Measurements from ENCODE around the gene ACTG1.
"Not testable (repeated sequence)": the region's sequence is repeated elsewhere in the genome, so short reads cannot be mapped to it uniquely, and the experiment has no call there.

The ACTG1 gene

DNA sequence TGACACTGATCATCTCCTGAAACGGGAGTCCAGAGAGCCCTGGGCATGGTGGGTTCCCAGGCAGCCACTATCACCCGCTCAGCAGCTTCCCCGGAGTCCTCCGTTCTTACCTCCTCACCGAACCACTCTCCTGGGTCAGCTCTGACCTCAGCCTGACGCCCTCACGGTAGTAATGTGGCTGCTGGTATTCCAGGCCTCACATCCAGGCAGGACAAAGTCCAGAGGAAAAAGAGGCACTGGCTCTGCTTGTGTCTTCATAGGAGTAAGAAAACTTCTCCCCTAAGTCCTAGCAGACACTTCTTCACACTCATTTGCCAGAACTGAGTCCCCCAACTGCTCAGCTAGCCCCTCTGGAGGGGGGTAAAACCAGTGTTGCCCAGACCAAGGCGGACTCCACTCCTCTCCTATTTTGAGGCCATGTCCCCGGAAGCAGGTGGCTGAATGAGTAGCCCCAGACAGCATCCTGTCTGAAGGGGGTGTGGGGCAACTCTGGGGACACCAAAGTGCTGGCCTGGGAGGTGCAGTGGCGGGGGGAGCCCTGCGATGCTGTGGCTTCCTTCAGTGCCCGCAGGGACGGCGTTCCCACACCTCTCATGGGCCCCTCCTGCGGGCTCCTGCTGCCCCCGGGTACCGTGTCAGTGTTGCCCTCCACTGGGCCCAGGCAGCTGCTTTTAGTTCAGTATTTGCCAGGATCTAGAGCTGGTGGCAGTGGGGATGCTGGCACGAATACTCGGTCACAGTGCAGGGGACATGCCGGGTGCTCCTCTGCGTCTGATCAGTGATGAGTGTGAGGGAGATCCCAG is 20.9 kb upstream of the ACTG1 start:
- no peak for DNase-seq (ENCODE audit: low spot score)
- no peak for FAIRE-seq

- FAIRE-seq, result no peak
- DNase-seq (ENCODE audit: low spot score), result no peak
Observed at GRCh38 chr17:81532490-81533287, 20.1 kb upstream of the ACTG1 start.

GRCh38 chr17:81531998-81532404 is 19.4 kb upstream of the ACTG1 start:
- FAIRE-seq; DNase-seq (ENCODE audit: low spot score): not testable (repeated sequence)

GRCh38 chr17:81531013-81531412 is 18.4 kb upstream of the ACTG1 start:
- not testable (repeated sequence) for FAIRE-seq

DNA sequence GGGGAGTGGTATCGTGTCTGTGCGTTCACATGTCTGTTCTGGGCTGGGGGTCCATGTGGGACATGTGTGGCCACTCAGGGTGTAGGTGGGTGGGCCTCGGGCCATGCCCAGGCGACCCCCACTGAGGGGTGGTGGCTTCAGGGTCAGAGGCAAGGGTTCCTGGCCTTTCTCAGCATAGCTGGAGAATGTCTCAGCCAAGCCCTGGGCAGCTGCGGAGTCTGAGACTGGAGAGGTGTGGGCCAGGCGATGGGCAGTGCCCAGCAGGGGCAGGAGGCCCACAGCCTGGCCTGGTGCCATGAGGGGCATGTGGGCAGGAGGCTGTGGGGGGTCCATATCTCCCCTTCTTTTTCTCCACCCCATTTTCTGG is 16.8 kb upstream of the ACTG1 start:
- DNase-seq (ENCODE audit: low spot score) (no peak), FAIRE-seq (peak; percentile 5)

More at GRCh38 chr17:81531013-81531412, 18.4 kb upstream of the ACTG1 start:
- not testable (repeated sequence) for DNase-seq (ENCODE audit: low spot score)

DNA sequence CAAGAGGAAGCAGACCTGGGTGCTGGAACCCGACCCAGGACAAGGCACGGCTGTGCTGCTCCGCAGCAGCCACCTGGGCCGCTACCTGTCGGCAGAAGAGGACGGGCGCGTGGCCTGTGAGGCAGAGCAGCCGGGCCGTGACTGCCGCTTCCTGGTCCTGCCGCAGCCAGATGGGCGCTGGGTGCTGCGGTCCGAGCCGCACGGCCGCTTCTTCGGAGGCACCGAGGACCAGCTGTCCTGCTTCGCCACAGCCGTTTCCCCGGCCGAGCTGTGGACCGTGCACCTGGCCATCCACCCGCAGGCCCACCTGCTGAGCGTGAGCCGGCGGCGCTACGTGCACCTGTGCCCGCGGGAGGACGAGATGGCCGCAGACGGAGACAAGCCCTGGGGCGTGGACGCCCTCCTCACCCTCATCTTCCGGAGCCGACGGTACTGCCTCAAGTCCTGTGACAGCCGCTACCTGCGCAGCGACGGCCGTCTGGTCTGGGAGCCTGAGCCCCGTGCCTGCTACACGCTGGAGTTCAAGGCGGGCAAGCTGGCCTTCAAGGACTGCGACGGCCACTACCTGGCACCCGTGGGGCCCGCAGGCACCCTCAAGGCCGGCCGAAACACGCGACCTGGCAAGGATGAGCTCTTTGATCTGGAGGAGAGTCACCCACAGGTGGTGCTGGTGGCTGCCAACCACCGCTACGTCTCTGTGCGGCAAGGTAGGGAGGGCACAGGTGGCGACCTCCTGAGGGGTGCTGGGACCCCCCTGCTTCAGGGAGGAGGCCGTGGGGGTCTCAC is 16.2 kb upstream of the ACTG1 start:
- DNase-seq (ENCODE audit: low spot score) (no peak), FAIRE-seq (peak; percentile 74)

GRCh38 chr17:81528384-81528650 is 15.7 kb upstream of the ACTG1 start:
- no peak for FAIRE-seq
- no peak for DNase-seq (ENCODE audit: low spot score)

GRCh38 chr17:81527591-81528383 is 15.2 kb upstream of the ACTG1 start, which contains the start of gene FSCN2:
TSS of gene FSCN2 (plus strand) at chr17:81528377. CDS start at chr17:81528532, 155 bp downstream.
- DNase-seq (ENCODE audit: low spot score), result no peak
- FAIRE-seq, result no peak

- DNase-seq (ENCODE audit: low spot score) (no peak), FAIRE-seq (no peak)
Observed at GRCh38 chr17:81526662-81527571, 14.3 kb upstream of the ACTG1 start.

GRCh38 chr17:81524865-81525159 is 12.2 kb upstream of the ACTG1 start:
- DNase-seq (ENCODE audit: low spot score), result no peak
- no peak for FAIRE-seq

GRCh38 chr17:81524039-81524864 is 11.7 kb upstream of the ACTG1 start:
- no peak for FAIRE-seq
- no peak for DNase-seq (ENCODE audit: low spot score)

GRCh38 chr17:81523402-81524038 is 10.9 kb upstream of the ACTG1 start:
- FAIRE-seq (no peak), DNase-seq (ENCODE audit: low spot score) (no peak)

DNA sequence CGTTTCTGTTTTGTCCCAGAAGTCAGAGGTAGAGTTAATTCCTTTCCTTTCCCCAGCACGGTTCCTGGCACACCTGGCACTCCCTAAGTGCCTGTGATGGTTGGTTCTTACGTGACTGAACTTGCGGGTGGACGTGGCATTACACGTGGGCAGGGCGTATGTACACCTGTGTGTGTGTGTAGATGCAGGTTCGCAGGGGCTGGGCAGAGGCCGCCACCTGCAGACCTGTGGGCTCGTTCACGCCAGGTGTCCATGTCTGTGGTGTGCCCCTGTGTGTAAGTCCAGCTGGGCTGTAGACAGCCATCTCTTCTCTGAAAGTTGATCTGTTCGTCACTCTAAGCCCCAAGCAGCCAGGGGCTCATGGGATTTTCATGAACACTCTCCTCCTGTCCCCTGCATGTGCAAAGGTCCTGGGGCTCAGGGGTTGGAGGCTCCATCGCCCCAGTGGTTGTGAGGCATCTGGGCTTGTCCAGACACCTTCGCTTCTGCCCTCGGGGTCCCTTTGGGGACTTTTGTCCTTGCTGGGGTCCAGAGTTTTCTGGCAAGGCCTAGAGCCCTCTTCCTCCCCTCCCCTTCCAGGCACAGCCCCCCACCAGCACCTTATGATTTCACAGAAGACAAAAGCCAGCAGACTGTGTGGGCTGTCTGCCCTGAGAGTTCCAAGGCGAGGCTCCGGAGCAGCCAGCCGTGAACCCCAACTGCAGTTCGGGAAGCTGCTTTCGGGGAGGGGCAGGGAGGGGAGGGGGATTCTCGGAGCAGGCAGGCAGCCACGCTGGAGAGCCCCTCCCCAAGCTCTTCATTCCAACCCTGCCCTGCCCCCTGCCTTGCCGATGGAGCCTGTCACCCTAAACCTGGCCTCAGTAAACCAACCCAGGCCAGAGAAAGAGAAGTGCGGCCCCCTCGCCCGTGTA is 10.1 kb upstream of the ACTG1 start:
- DNase-seq (ENCODE audit: low spot score) (no peak), FAIRE-seq (no peak)

DNA sequence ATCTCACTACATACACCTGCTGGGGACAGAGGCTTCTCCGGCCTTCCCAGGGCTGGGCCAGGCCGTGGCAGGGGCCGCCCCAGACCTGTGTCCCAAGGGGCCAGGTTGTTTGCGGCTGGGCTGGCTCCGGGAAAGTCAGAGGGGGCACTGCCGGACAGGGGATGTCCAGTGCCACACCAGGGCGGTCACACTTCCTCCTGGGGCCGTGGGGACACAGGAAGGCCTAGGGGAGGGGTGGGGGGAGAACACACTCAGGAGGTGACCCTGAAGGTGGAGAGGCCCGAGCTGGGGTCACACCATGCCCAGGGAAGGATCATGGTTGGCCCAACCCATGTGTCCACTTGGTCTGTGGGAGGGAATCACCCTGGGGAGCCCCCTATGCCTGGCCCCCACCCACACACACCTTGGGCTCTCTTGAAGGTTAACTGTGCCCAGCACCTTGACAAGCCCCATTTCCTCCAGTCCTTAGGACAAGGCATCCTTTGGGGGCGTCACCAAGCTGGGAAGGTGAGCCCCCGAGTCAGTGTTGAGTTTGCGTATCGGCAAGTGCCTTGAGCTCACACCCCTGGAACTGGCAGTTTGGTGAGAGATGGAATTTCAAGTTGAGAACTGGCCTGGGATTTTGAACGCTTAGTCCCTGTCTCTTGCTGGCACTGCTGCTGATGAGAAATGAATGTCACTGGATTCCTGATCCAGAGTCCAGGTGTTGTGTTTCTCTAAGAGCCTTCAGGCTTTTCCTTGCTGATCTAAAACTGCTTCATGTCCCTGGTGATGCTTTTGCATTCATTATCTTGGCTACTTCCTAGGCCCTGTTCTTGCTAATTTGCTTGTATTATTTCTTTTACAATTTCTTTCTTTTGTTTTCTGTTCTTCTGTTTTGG is 7.7 kb upstream of the ACTG1 start:
- no peak for FAIRE-seq

GRCh38 chr17:81519284-81520020 is 6.9 kb upstream of the ACTG1 start:
- DNase-seq (ENCODE audit: low spot score), result no peak
- no peak for FAIRE-seq

More for the DNA sequence above, 7.7 kb upstream of the ACTG1 start:
- no peak for DNase-seq (ENCODE audit: low spot score)

GRCh38 chr17:81518785-81519283 is 6.2 kb upstream of the ACTG1 start:
- FAIRE-seq (no peak), DNase-seq (ENCODE audit: low spot score) (no peak)
